ENCODE measurements around the gene CD300LD. TPM values are rescaled to one million over a fixed set of nuclear protein-coding genes. Genes with fewer than 3 reads are reported as not detected.

Gene CD300LD
- total RNA-seq, 1 experiment from 2014 or later: not detected

DNA sequence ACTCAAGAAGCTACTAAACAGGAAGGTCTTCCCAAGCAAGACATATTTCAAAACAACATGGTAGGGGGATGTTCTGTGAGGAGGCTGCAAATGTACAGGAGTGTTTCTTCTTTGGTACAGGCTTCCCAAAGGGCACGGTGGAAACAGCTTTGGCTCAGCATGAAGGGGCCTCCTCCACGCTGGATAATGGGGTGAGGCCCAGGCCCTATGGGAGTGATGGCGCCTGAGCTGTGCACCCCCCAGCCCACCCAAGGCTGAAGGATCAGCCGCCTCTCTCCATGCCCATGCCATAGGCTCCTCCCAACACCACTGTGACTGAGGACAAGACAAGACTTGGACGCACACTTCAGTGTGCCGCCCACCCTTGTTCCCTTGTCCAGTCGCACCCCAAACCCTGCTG, 24.6 kb upstream of the CD300LD start:
- DNase-seq (ENCODE audit: unreplicated experiment): no peak
- Mint-ChIP-seq H3K36me3 (ENCODE audit: insufficient read depth, unreplicated experiment) (no peaks in the 10 kb centered on the region), H3K9me3 (ENCODE audit: unreplicated experiment) (no peaks in the 10 kb centered on the region), H3K4me3 (ENCODE audit: unreplicated experiment) (no peak overlapping the region), H3K4me1 (ENCODE audit: insufficient read depth, unreplicated experiment) (peaks cover 6% of the 10 kb centered on the region), H3K27ac (ENCODE audit: low read depth, unreplicated experiment) (no peak overlapping the region), H3K27me3 (ENCODE audit: insufficient read depth, unreplicated experiment) (peaks cover 71% of the 10 kb centered on the region)
- intact Hi-C loops (cut with micrococcal nuclease): no loop called here
- CTCF ChIA-PET: no interaction called here
- no TSS peak for BruUV-seq (replicated peaks)
- TF ChIP-seq, protein P1, sequence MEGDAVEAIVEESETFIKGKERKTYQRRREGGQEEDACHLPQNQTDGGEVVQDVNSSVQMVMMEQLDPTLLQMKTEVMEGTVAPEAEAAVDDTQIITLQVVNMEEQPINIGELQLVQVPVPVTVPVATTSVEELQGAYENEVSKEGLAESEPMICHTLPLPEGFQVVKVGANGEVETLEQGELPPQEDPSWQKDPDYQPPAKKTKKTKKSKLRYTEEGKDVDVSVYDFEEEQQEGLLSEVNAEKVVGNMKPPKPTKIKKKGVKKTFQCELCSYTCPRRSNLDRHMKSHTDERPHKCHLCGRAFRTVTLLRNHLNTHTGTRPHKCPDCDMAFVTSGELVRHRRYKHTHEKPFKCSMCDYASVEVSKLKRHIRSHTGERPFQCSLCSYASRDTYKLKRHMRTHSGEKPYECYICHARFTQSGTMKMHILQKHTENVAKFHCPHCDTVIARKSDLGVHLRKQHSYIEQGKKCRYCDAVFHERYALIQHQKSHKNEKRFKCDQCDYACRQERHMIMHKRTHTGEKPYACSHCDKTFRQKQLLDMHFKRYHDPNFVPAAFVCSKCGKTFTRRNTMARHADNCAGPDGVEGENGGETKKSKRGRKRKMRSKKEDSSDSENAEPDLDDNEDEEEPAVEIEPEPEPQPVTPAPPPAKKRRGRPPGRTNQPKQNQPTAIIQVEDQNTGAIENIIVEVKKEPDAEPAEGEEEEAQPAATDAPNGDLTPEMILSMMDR (IDR thresholded peaks at IDR 0.05; ENCODE audit: unreplicated experiment): no peak
- POLR2A ChIA-PET: interaction anchor here (0.6 kb wide), 2 partner anchors 133 to 1238 kb away, joined by 4 read pairs; no protein-coding TSS in a partner anchor

DNA sequence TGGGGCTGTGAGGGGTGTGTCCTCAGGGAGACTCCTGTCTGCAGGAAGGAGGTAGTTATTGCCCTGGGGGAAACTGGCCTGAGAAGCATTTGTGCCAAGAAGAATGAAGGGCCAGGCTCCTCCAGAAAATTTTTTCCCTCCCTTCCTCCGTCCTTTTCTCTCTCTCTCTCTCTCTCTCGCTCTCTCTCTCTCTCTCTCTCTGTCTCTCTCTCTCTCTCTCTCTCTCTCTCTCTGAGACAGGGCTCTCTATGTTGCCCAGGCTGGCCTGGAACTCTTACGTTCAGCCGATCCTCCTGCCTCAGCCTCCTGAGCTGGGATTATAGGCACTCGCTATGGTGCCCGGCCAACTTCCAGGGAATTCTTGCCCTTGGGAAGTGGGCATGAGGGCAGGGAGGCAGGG, 20.0 kb upstream of the CD300LD start:
- Mint-ChIP-seq H3K36me3 (ENCODE audit: insufficient read depth, unreplicated experiment) (no peaks in the 10 kb centered on the region), H3K4me1 (ENCODE audit: insufficient read depth, unreplicated experiment) (no peaks in the 10 kb centered on the region), H3K27ac (ENCODE audit: low read depth, unreplicated experiment) (no peak overlapping the region), H3K4me3 (ENCODE audit: unreplicated experiment) (no peak overlapping the region), H3K27me3 (ENCODE audit: insufficient read depth, unreplicated experiment) (peaks cover 37% of the 10 kb centered on the region), H3K9me3 (ENCODE audit: unreplicated experiment) (no peaks in the 10 kb centered on the region)
- POLR2A ChIA-PET: interaction anchor here (1.2 kb wide), 1 partner anchor 13 kb away, joined by 3 read pairs; no protein-coding TSS in a partner anchor
- intact Hi-C loops (cut with micrococcal nuclease): no loop called here
- TF ChIP-seq, protein P1 (IDR thresholded peaks at IDR 0.05; ENCODE audit: unreplicated experiment): no peak
- CTCF ChIA-PET: interaction anchor here (1.1 kb wide), 1 partner anchor 156 kb away, joined by 3 read pairs; no protein-coding TSS in a partner anchor
- no TSS peak for BruUV-seq (replicated peaks)
- DNase-seq (ENCODE audit: unreplicated experiment): no peak

DNA sequence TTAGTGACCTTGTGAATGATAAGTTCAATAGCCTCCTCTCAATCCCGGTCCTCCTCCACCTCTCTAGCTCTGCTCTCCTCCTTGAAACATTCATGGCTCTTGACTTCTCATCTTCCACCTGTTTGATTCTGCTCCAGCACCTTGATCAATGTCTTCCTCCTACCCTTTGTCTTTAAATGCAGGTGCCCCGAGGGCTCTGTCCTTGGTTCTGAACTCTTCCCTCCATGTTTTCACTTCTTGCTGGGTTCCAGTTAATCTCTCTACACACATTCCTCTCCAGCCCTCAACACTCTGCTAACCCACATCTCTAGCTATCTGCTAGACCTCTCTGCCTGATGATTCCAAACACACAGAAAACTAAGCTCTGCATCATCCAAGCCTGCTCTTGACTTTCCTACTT, 18.0 kb upstream of the CD300LD start:
- CTCF ChIA-PET: no interaction called here
- TF ChIP-seq, protein P1 (IDR thresholded peaks at IDR 0.05; ENCODE audit: unreplicated experiment): no peak
- intact Hi-C loops (cut with micrococcal nuclease): no loop called here
- Mint-ChIP-seq H3K27me3 (ENCODE audit: insufficient read depth, unreplicated experiment) (peaks cover 17% of the 10 kb centered on the region), H3K36me3 (ENCODE audit: insufficient read depth, unreplicated experiment) (no peaks in the 10 kb centered on the region), H3K4me3 (ENCODE audit: unreplicated experiment) (no peak overlapping the region), H3K27ac (ENCODE audit: low read depth, unreplicated experiment) (no peak overlapping the region), H3K9me3 (ENCODE audit: unreplicated experiment) (no peaks in the 10 kb centered on the region), H3K4me1 (ENCODE audit: insufficient read depth, unreplicated experiment) (peaks cover 10% of the 10 kb centered on the region)
- no TSS peak for BruUV-seq (replicated peaks)
- DNase-seq (ENCODE audit: unreplicated experiment): peak; percentile 33
- POLR2A ChIA-PET: no interaction called here

DNA sequence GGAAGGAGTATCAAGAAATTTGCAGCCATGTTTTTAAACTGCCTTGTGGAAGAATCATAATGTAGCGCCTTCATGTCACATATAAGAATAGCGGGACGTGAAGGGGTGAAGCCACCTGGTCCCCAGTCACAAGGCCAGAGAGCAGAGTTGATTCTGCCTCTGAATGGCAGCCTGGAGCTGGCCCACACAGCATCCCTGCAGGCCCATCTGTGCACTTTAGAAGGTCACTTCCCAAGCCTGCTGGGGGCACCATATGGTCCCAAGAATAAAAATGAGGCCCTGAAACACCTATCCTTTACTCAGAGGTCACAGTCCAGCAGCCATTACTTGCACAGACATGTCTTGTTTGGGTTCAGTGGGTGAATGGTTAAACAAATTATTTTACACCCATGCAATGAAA, 16.4 kb upstream of the CD300LD start:
- intact Hi-C loops (cut with micrococcal nuclease): no loop called here
- Mint-ChIP-seq H3K4me3 (ENCODE audit: unreplicated experiment) (no peak overlapping the region), H3K27me3 (ENCODE audit: insufficient read depth, unreplicated experiment) (peaks cover 11% of the 10 kb centered on the region), H3K36me3 (ENCODE audit: insufficient read depth, unreplicated experiment) (no peaks in the 10 kb centered on the region), H3K27ac (ENCODE audit: low read depth, unreplicated experiment) (no peak overlapping the region), H3K4me1 (ENCODE audit: insufficient read depth, unreplicated experiment) (peaks cover 16% of the 10 kb centered on the region), H3K9me3 (ENCODE audit: unreplicated experiment) (no peaks in the 10 kb centered on the region)
- TF ChIP-seq, protein P1 (IDR thresholded peaks at IDR 0.05; ENCODE audit: unreplicated experiment): no peak
- POLR2A ChIA-PET: no interaction called here
- no peak for DNase-seq (ENCODE audit: unreplicated experiment)
- CTCF ChIA-PET: interaction anchor here (1.0 kb wide), 1 partner anchor 238 kb away, joined by 4 read pairs; no protein-coding TSS in a partner anchor
- no TSS peak for BruUV-seq (replicated peaks)
